NCI-H774 (cell line): ENCODE measurements around the gene MAML2.

Experiments used
- DNase-seq: peaks from one replicate; lab custom pipeline; 2025; lab: John Stamatoyannopoulos, UW

The MAML2 gene

GRCh38 chr11:96036863-96037262 is 306.1 kb downstream of the MAML2 start:
- peak; percentile 28 for DNase-seq

- DNase-seq: no peak
These were observed 307.3 kb downstream of the MAML2 start for GRCh38 chr11:96035740-96036078.

GRCh38 chr11:96035031-96035739 is 307.8 kb downstream of the MAML2 start:
- no peak for DNase-seq

- DNase-seq: no peak
These were observed 309.4 kb downstream of the MAML2 start for GRCh38 chr11:96033599-96033998.

GRCh38 chr11:96033095-96033494 is 309.9 kb downstream of the MAML2 start:
- no peak for DNase-seq

GRCh38 chr11:96028746-96029145 is 314.2 kb downstream of the MAML2 start:
- no peak for DNase-seq

GRCh38 chr11:96027021-96027420 is 316.0 kb downstream of the MAML2 start:
- DNase-seq: no peak

GRCh38 chr11:96026310-96026709 is 316.7 kb downstream of the MAML2 start:
- DNase-seq: no peak

- no peak for DNase-seq
These were observed 318.3 kb downstream of the MAML2 start for GRCh38 chr11:96024666-96025065.

GRCh38 chr11:96023275-96023674 is 319.7 kb downstream of the MAML2 start:
- DNase-seq: no peak

- no peak for DNase-seq
These were observed 320.9 kb downstream of the MAML2 start for GRCh38 chr11:96021901-96022650.

- DNase-seq: no peak
These were observed 322.9 kb downstream of the MAML2 start for GRCh38 chr11:96019810-96020747.

- no peak for DNase-seq
These were observed 323.7 kb downstream of the MAML2 start for GRCh38 chr11:96019281-96019680.

GRCh38 chr11:96017856-96018255 is 325.1 kb downstream of the MAML2 start:
- no peak for DNase-seq

- no peak for DNase-seq
These were observed 326.0 kb downstream of the MAML2 start for GRCh38 chr11:96016978-96017502.

GRCh38 chr11:96015906-96016565 is 327.0 kb downstream of the MAML2 start:
- DNase-seq: no peak

GRCh38 chr11:96014217-96014616 is 328.8 kb downstream of the MAML2 start:
- no peak for DNase-seq

- no peak for DNase-seq
These were observed 329.4 kb downstream of the MAML2 start for GRCh38 chr11:96013461-96014213.

GRCh38 chr11:96012086-96012824 is 330.7 kb downstream of the MAML2 start:
- peak; percentile 78 for DNase-seq

- no peak for DNase-seq
These were observed 332.3 kb downstream of the MAML2 start for GRCh38 chr11:96010683-96011082.
